ENCODE data around the gene GGACT.

Gene GGACT

DNA sequence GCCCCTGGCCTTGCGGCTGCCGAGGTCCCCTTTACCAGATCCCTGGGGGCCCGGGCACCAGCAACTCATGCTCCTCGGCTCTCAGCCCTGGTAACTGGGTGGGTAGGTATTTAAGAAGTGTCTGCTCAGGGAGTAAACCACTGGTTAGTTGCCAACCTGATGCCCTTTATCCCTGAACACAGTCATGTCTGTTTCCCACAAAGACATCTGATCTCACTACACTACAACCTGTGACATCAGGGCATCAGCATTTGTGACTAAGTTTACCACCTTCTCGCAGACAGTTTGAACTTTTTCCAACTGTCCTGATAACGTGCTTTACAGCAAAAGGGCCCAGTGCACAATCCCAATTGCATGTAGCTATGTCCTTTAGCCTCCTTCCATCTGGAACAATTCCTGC lies 22.0 kb downstream of the GGACT start:
- no peak overlapping the region for H3K9ac ChIP-seq (ENCODE audit: low read length)
- H3K27ac ChIP-seq (ENCODE audit: low read length), result no peak overlapping the region
- no peaks in the 10 kb centered on the region for H3K4me1 ChIP-seq (ENCODE audit: low read length)
- no peaks in the 10 kb centered on the region for H4K20me1 ChIP-seq (ENCODE audit: insufficient read depth, low read length)
- H3K4me2 ChIP-seq (ENCODE audit: low read length), result no peak overlapping the region
- H3K79me2 ChIP-seq (ENCODE audit: low read length), result no peaks in the 10 kb centered on the region
- TF ChIP-seq, protein P1, sequence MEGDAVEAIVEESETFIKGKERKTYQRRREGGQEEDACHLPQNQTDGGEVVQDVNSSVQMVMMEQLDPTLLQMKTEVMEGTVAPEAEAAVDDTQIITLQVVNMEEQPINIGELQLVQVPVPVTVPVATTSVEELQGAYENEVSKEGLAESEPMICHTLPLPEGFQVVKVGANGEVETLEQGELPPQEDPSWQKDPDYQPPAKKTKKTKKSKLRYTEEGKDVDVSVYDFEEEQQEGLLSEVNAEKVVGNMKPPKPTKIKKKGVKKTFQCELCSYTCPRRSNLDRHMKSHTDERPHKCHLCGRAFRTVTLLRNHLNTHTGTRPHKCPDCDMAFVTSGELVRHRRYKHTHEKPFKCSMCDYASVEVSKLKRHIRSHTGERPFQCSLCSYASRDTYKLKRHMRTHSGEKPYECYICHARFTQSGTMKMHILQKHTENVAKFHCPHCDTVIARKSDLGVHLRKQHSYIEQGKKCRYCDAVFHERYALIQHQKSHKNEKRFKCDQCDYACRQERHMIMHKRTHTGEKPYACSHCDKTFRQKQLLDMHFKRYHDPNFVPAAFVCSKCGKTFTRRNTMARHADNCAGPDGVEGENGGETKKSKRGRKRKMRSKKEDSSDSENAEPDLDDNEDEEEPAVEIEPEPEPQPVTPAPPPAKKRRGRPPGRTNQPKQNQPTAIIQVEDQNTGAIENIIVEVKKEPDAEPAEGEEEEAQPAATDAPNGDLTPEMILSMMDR (IDR thresholded peaks at IDR 0.05; ENCODE audit: low read depth, low read length), result no peak
- TF ChIP-seq EZH2phosphoT487 (IDR thresholded peaks at IDR 0.05; ENCODE audit: low read depth), result no peak
- no peaks in the 10 kb centered on the region for H3K36me3 ChIP-seq (replicated peaks; ENCODE audit: low read depth, low read length)
- no peak overlapping the region for H3K4me3 ChIP-seq (ENCODE audit: low read length)
- no peaks in the 10 kb centered on the region for H3K9me3 ChIP-seq (ENCODE audit: insufficient read depth, low read length)
- H3K27me3 ChIP-seq (ENCODE audit: low read depth, low read length), result no peaks in the 10 kb centered on the region
- H2AFZ ChIP-seq (ENCODE audit: low read depth, low read length), result no peak overlapping the region

DNA sequence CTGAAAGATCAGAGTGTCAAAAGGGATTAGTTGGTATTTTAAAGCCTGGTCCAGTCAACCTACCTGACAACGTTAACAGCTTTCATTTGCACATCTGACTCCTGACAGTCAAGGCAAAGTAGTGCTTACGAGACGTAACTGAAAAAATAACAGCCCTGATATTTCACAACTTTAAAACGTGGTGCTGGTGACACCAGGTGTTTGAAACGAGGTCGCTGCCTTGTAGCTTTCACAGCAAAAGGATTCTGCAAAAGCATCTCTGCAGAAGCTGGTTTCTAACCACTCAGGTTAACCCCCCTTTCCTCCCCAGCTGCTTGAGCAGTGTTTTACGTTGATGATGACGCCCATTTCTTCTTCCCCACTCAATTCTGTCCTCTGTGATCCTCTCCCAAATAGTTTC lies 23.3 kb downstream of the GGACT start:
- Histone ChIP-seq H3K9ac (ENCODE audit: low read length) (no peak overlapping the region), H3K4me2 (ENCODE audit: low read length) (no peak overlapping the region)

DNA sequence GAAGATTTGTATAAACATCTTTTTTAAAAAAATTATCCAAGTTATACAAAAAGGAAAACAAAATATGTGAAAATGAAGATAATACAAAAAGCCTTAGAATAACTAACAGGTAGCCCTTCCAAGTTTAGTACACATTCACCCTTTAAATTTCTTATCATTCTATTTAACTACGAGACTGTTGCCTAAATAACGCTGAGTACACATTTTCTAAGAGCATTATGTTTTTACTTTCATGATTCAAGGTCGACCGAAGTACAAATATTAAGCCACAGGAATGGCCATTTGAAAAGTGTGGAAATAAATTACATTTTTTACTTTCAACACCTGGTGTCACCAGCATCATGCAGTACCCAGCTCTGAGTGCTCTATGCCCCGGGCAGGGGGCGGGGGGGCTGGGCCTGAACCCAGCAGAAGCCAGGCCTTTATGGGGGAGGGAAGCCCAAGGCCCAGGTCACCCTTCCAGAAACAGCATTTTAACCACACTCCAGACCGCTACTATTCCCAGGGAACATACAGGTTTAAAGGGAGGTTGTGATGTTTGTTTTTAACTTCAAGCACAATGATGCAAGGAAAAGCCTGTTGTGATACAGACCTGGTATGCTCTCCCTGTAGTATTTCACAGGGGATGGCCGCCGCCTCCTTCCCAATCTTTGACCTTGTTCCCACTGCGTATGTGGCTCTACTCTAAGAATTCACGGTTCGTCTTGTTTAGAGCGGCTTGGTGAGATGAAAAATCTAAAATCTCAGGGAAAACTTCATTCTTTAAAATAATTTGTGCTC lies 24.0 kb downstream of the GGACT start:
- Histone ChIP-seq H3K27ac (ENCODE audit: low read length) (no peak overlapping the region), H4K20me1 (ENCODE audit: insufficient read depth, low read length) (no peaks in the 10 kb centered on the region), H3K9me3 (ENCODE audit: insufficient read depth, low read length) (no peaks in the 10 kb centered on the region), H3K4me1 (ENCODE audit: low read length) (no peaks in the 10 kb centered on the region), H3K36me3 (replicated peaks; ENCODE audit: low read depth, low read length) (no peaks in the 10 kb centered on the region), H3K4me2 (ENCODE audit: low read length) (no peak overlapping the region), H3K9ac (ENCODE audit: low read length) (no peak overlapping the region), H3K27me3 (ENCODE audit: low read depth, low read length) (no peaks in the 10 kb centered on the region), H3K79me2 (ENCODE audit: low read length) (no peaks in the 10 kb centered on the region), H2AFZ (ENCODE audit: low read depth, low read length) (no peak overlapping the region), H3K4me3 (ENCODE audit: low read length) (no peak overlapping the region)
- no peak for TF ChIP-seq EZH2phosphoT487 (IDR thresholded peaks at IDR 0.05; ENCODE audit: low read depth)
- TF ChIP-seq, protein P1 (IDR thresholded peaks at IDR 0.05; ENCODE audit: low read depth, low read length), result 0 out of 2 replicates have a peak, but pooled peaks have one; percentile 4

More for the DNA sequence above, 23.3 kb downstream of the GGACT start:
- H3K36me3 ChIP-seq (replicated peaks; ENCODE audit: low read depth, low read length), result no peaks in the 10 kb centered on the region
- H3K27ac ChIP-seq (ENCODE audit: low read length), result no peak overlapping the region
- no peak overlapping the region for H3K4me3 ChIP-seq (ENCODE audit: low read length)
- H4K20me1 ChIP-seq (ENCODE audit: insufficient read depth, low read length), result no peaks in the 10 kb centered on the region
- no peaks in the 10 kb centered on the region for H3K27me3 ChIP-seq (ENCODE audit: low read depth, low read length)
- no peaks in the 10 kb centered on the region for H3K4me1 ChIP-seq (ENCODE audit: low read length)
- no peaks in the 10 kb centered on the region for H3K9me3 ChIP-seq (ENCODE audit: insufficient read depth, low read length)
- no peak overlapping the region for H2AFZ ChIP-seq (ENCODE audit: low read depth, low read length)
- no peak for TF ChIP-seq EZH2phosphoT487 (IDR thresholded peaks at IDR 0.05; ENCODE audit: low read depth)
- TF ChIP-seq, protein P1 (IDR thresholded peaks at IDR 0.05; ENCODE audit: low read depth, low read length), result peak; percentile 18
- H3K79me2 ChIP-seq (ENCODE audit: low read length), result no peaks in the 10 kb centered on the region

DNA sequence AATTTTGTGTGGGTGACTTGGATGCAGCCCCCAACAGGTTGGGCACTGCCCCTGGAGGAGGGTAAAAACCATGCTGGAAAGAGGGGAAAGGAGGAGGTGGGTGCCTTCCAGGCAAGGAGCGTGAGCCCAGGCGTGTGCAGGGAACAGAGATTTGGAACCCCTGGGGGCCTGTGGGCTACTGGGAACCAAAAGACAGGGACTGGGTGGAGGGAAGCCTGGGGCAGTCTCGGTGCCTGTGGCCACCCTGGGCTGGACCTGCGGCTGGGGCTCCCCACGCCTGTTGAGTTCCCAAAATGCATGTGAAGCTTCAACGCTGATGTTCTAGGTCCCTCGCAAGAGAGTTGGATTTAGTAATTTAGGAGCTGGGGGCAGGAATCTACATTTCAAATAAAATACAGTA lies 24.8 kb downstream of the GGACT start:
- no peaks in the 10 kb centered on the region for H3K9me3 ChIP-seq (ENCODE audit: insufficient read depth, low read length)
- H3K9ac ChIP-seq (ENCODE audit: low read length), result no peak overlapping the region
- H3K27ac ChIP-seq (ENCODE audit: low read length), result no peak overlapping the region
- TF ChIP-seq, protein P1 (IDR thresholded peaks at IDR 0.05; ENCODE audit: low read depth, low read length), result no peak
- no peak for TF ChIP-seq EZH2phosphoT487 (IDR thresholded peaks at IDR 0.05; ENCODE audit: low read depth)
- no peak overlapping the region for H3K4me3 ChIP-seq (ENCODE audit: low read length)
- no peaks in the 10 kb centered on the region for H4K20me1 ChIP-seq (ENCODE audit: insufficient read depth, low read length)
- H2AFZ ChIP-seq (ENCODE audit: low read depth, low read length), result no peak overlapping the region
- H3K79me2 ChIP-seq (ENCODE audit: low read length), result no peaks in the 10 kb centered on the region
- H3K27me3 ChIP-seq (ENCODE audit: low read depth, low read length), result no peaks in the 10 kb centered on the region
- no peaks in the 10 kb centered on the region for H3K4me1 ChIP-seq (ENCODE audit: low read length)
- no peak overlapping the region for H3K4me2 ChIP-seq (ENCODE audit: low read length)
- H3K36me3 ChIP-seq (replicated peaks; ENCODE audit: low read depth, low read length), result no peaks in the 10 kb centered on the region

All from OCI-LY3 (cell line).